ENCODE data around the gene MKRN2OS. TPM values are rescaled to one million over a fixed set of nuclear protein-coding genes. Genes with fewer than 3 reads are reported as not detected.

Gene MKRN2OS
- total RNA-seq, 1 donor from 2014 or later = not detected

GRCh38 chr3:12499474-12499873 is 45.8 kb downstream of the MKRN2OS start:
- Mint-ChIP-seq H3K9me3 (ENCODE audit: unreplicated experiment) (no peaks in the 10 kb centered on the region), H3K27me3 (ENCODE audit: unreplicated experiment) (peaks cover 1% of the 10 kb centered on the region), H3K4me3 (ENCODE audit: unreplicated experiment) (no peak overlapping the region), H3K4me1 (ENCODE audit: unreplicated experiment) (no peaks in the 10 kb centered on the region), H3K36me3 (ENCODE audit: low read depth, unreplicated experiment) (peaks cover 17% of the 10 kb centered on the region), H3K27ac (ENCODE audit: unreplicated experiment) (no peak overlapping the region)
- DNase-seq (ENCODE audit: low spot score) = no peak
- TF ChIP-seq CTCF (IDR thresholded peaks at IDR 0.05; ENCODE audit: unreplicated experiment) = no peak

GRCh38 chr3:12496453-12496761 is 48.9 kb downstream of the MKRN2OS start:
- no peak overlapping the region for H3K4me3 Mint-ChIP-seq (ENCODE audit: unreplicated experiment)
- H3K4me1 Mint-ChIP-seq (ENCODE audit: unreplicated experiment) = no peaks in the 10 kb centered on the region
- peaks cover 10% of the 10 kb centered on the region for H3K36me3 Mint-ChIP-seq (ENCODE audit: low read depth, unreplicated experiment)
- no peaks in the 10 kb centered on the region for H3K27me3 Mint-ChIP-seq (ENCODE audit: unreplicated experiment)
- DNase-seq (ENCODE audit: low spot score) = no peak
- TF ChIP-seq CTCF (IDR thresholded peaks at IDR 0.05; ENCODE audit: unreplicated experiment) = no peak
- no peaks in the 10 kb centered on the region for H3K9me3 Mint-ChIP-seq (ENCODE audit: unreplicated experiment)
- no peak overlapping the region for H3K27ac Mint-ChIP-seq (ENCODE audit: unreplicated experiment)

- TF ChIP-seq CTCF (IDR thresholded peaks at IDR 0.05; ENCODE audit: unreplicated experiment) = no peak
- Mint-ChIP-seq H3K4me1 (ENCODE audit: unreplicated experiment) (no peaks in the 10 kb centered on the region), H3K4me3 (ENCODE audit: unreplicated experiment) (no peak overlapping the region), H3K9me3 (ENCODE audit: unreplicated experiment) (no peaks in the 10 kb centered on the region), H3K27me3 (ENCODE audit: unreplicated experiment) (no peaks in the 10 kb centered on the region), H3K36me3 (ENCODE audit: low read depth, unreplicated experiment) (peaks cover 10% of the 10 kb centered on the region), H3K27ac (ENCODE audit: unreplicated experiment) (no peak overlapping the region)
- peak; percentile 14 for DNase-seq (ENCODE audit: low spot score)
These were observed 49.4 kb downstream of the MKRN2OS start for GRCh38 chr3:12495749-12496452.

- no peak overlapping the region for H3K4me3 Mint-ChIP-seq (ENCODE audit: unreplicated experiment)
- H3K4me1 Mint-ChIP-seq (ENCODE audit: unreplicated experiment) = no peaks in the 10 kb centered on the region
- no peak for DNase-seq (ENCODE audit: low spot score)
- no peak for TF ChIP-seq CTCF (IDR thresholded peaks at IDR 0.05; ENCODE audit: unreplicated experiment)
- no peaks in the 10 kb centered on the region for H3K36me3 Mint-ChIP-seq (ENCODE audit: low read depth, unreplicated experiment)
- H3K9me3 Mint-ChIP-seq (ENCODE audit: unreplicated experiment) = no peaks in the 10 kb centered on the region
- H3K27ac Mint-ChIP-seq (ENCODE audit: unreplicated experiment) = no peak overlapping the region
- no peaks in the 10 kb centered on the region for H3K27me3 Mint-ChIP-seq (ENCODE audit: unreplicated experiment)
These were observed 54.8 kb downstream of the MKRN2OS start for GRCh38 chr3:12490547-12490946.

GRCh38 chr3:12489832-12490231 is 55.5 kb downstream of the MKRN2OS start:
- TF ChIP-seq CTCF (IDR thresholded peaks at IDR 0.05; ENCODE audit: unreplicated experiment) = no peak
- no peaks in the 10 kb centered on the region for H3K9me3 Mint-ChIP-seq (ENCODE audit: unreplicated experiment)
- H3K36me3 Mint-ChIP-seq (ENCODE audit: low read depth, unreplicated experiment) = no peaks in the 10 kb centered on the region
- DNase-seq (ENCODE audit: low spot score) = no peak
- no peaks in the 10 kb centered on the region for H3K27me3 Mint-ChIP-seq (ENCODE audit: unreplicated experiment)
- H3K4me3 Mint-ChIP-seq (ENCODE audit: unreplicated experiment) = no peak overlapping the region
- H3K4me1 Mint-ChIP-seq (ENCODE audit: unreplicated experiment) = peaks cover 4% of the 10 kb centered on the region
- H3K27ac Mint-ChIP-seq (ENCODE audit: unreplicated experiment) = no peak overlapping the region

Other genes starting within 250 kb of the MKRN2OS start
- 8.7 TPM for gene TSEN2, start 61.0 kb downstream of the MKRN2OS start, total RNA-seq (ENCODE audit: unreplicated experiment)
- gene MKRN2, start 11.6 kb upstream of the MKRN2OS start, total RNA-seq (ENCODE audit: unreplicated experiment) = 22.0 TPM
- 96.8 TPM for gene RAF1, start 118.6 kb upstream of the MKRN2OS start, total RNA-seq (ENCODE audit: unreplicated experiment)
- gene TMEM40, start 213.8 kb upstream of the MKRN2OS start, total RNA-seq (ENCODE audit: unreplicated experiment) = not detected

Measured in endothelial cell (in vitro differentiated cells).